OCI-LY3 (cell line): Measurements from ENCODE around the gene RNF217.

ENCODE experiments used
- EZH2phosphoT487 ChIP-seq: fragments of 200-600 bp; shearing (Covaris generic); IDR thresholded peaks from 2 replicates; pipeline ENCODE4 v1.6.1; 2018; ENCODE audit warnings: antibody characterized with exemption, mixed run types, low read depth
- TF ChIP-seq, protein P1 (sequence below): fragments of 200-600, 300-600 bp; sonication (generic); IDR thresholded peaks from 2 replicates; pipeline ENCODE4 v1.5.1; 2014; ENCODE audit warnings: antibody characterized with exemption, low read length, low read depth

GRCh38 chr6:125116710-125117109 is 154.5 kb downstream of the RNF217 start:
- TF ChIP-seq, protein P1, sequence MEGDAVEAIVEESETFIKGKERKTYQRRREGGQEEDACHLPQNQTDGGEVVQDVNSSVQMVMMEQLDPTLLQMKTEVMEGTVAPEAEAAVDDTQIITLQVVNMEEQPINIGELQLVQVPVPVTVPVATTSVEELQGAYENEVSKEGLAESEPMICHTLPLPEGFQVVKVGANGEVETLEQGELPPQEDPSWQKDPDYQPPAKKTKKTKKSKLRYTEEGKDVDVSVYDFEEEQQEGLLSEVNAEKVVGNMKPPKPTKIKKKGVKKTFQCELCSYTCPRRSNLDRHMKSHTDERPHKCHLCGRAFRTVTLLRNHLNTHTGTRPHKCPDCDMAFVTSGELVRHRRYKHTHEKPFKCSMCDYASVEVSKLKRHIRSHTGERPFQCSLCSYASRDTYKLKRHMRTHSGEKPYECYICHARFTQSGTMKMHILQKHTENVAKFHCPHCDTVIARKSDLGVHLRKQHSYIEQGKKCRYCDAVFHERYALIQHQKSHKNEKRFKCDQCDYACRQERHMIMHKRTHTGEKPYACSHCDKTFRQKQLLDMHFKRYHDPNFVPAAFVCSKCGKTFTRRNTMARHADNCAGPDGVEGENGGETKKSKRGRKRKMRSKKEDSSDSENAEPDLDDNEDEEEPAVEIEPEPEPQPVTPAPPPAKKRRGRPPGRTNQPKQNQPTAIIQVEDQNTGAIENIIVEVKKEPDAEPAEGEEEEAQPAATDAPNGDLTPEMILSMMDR: no peak
- TF ChIP-seq EZH2phosphoT487: no peak
